Measurements from ENCODE around the gene SCAMP1.

The SCAMP1 gene

GRCh38 chr5:78359831-78360673, at the start of gene SCAMP1:
Gene SCAMP1 (plus strand): TSS chr5:78360617. CDS start chr5:78360672, 55 bp downstream.
- peaks cover 55% of the 10 kb centered on the region for H3K4me1 Mint-ChIP-seq (ENCODE audit: low read depth)
- H3K4me3 Mint-ChIP-seq = peak within 1 kb of the TSS; percentile 94
- H3K27me3 Mint-ChIP-seq = no peaks in the 10 kb centered on the region
- H3K36me3 Mint-ChIP-seq = peaks cover 2% of the 10 kb centered on the region
- no peaks in the 10 kb centered on the region for H3K9me3 Mint-ChIP-seq (ENCODE audit: low read depth)
- H3K27ac Mint-ChIP-seq = peak within 1 kb of the TSS; percentile 98

GRCh38 chr5:78317515-78317914, 42.9 kb upstream of the SCAMP1 start:
- Mint-ChIP-seq H3K4me1 (ENCODE audit: low read depth) (no peaks in the 10 kb centered on the region), H3K36me3 (peaks cover 2% of the 10 kb centered on the region), H3K4me3 (no peak overlapping the region), H3K27me3 (peaks cover 7% of the 10 kb centered on the region), H3K9me3 (ENCODE audit: low read depth) (no peaks in the 10 kb centered on the region), H3K27ac (no peak overlapping the region)

GRCh38 chr5:78318337-78318736, 42.1 kb upstream of the SCAMP1 start:
- no peak overlapping the region for H3K4me3 Mint-ChIP-seq
- H3K27ac Mint-ChIP-seq = no peak overlapping the region
- no peaks in the 10 kb centered on the region for H3K4me1 Mint-ChIP-seq (ENCODE audit: low read depth)
- H3K9me3 Mint-ChIP-seq (ENCODE audit: low read depth) = no peaks in the 10 kb centered on the region
- H3K27me3 Mint-ChIP-seq = peaks cover 7% of the 10 kb centered on the region
- H3K36me3 Mint-ChIP-seq = peaks cover 2% of the 10 kb centered on the region

GRCh38 chr5:78320401-78320800, 40.0 kb upstream of the SCAMP1 start:
- H3K27me3 Mint-ChIP-seq = peaks cover 5% of the 10 kb centered on the region
- no peak overlapping the region for H3K27ac Mint-ChIP-seq
- H3K36me3 Mint-ChIP-seq = no peaks in the 10 kb centered on the region
- no peaks in the 10 kb centered on the region for H3K4me1 Mint-ChIP-seq (ENCODE audit: low read depth)
- H3K9me3 Mint-ChIP-seq (ENCODE audit: low read depth) = no peaks in the 10 kb centered on the region
- no peak overlapping the region for H3K4me3 Mint-ChIP-seq

- H3K4me3 Mint-ChIP-seq = no peak overlapping the region
- no peaks in the 10 kb centered on the region for H3K36me3 Mint-ChIP-seq
- no peaks in the 10 kb centered on the region for H3K4me1 Mint-ChIP-seq (ENCODE audit: low read depth)
- H3K27ac Mint-ChIP-seq = no peak overlapping the region
- peaks cover 5% of the 10 kb centered on the region for H3K27me3 Mint-ChIP-seq
- no peaks in the 10 kb centered on the region for H3K9me3 Mint-ChIP-seq (ENCODE audit: low read depth)
These were observed 37.2 kb upstream of the SCAMP1 start for GRCh38 chr5:78323241-78323640.

- Mint-ChIP-seq H3K36me3 (no peaks in the 10 kb centered on the region), H3K27me3 (peaks cover 10% of the 10 kb centered on the region), H3K9me3 (ENCODE audit: low read depth) (no peaks in the 10 kb centered on the region), H3K27ac (no peak overlapping the region), H3K4me3 (no peak overlapping the region), H3K4me1 (ENCODE audit: low read depth) (no peaks in the 10 kb centered on the region)
These were observed 33.5 kb upstream of the SCAMP1 start for GRCh38 chr5:78326930-78327329.

GRCh38 chr5:78327761-78328510, 32.5 kb upstream of the SCAMP1 start:
- Mint-ChIP-seq H3K36me3 (no peaks in the 10 kb centered on the region), H3K27ac (no peak overlapping the region), H3K4me1 (ENCODE audit: low read depth) (no peaks in the 10 kb centered on the region), H3K4me3 (no peak overlapping the region), H3K9me3 (ENCODE audit: low read depth) (no peaks in the 10 kb centered on the region), H3K27me3 (peaks cover 10% of the 10 kb centered on the region)

GRCh38 chr5:78328585-78329173, 31.7 kb upstream of the SCAMP1 start:
- no peaks in the 10 kb centered on the region for H3K4me1 Mint-ChIP-seq (ENCODE audit: low read depth)
- H3K27me3 Mint-ChIP-seq = peaks cover 10% of the 10 kb centered on the region
- no peak overlapping the region for H3K27ac Mint-ChIP-seq
- H3K36me3 Mint-ChIP-seq = no peaks in the 10 kb centered on the region
- H3K4me3 Mint-ChIP-seq = no peak overlapping the region
- H3K9me3 Mint-ChIP-seq (ENCODE audit: low read depth) = no peaks in the 10 kb centered on the region

GRCh38 chr5:78331523-78332080, 28.8 kb upstream of the SCAMP1 start:
- Mint-ChIP-seq H3K4me1 (ENCODE audit: low read depth) (no peaks in the 10 kb centered on the region), H3K4me3 (no peak overlapping the region), H3K36me3 (no peaks in the 10 kb centered on the region), H3K27ac (no peak overlapping the region), H3K27me3 (peaks cover 5% of the 10 kb centered on the region), H3K9me3 (ENCODE audit: low read depth) (no peaks in the 10 kb centered on the region)

GRCh38 chr5:78334811-78335210, 25.6 kb upstream of the SCAMP1 start:
- no peaks in the 10 kb centered on the region for H3K4me1 Mint-ChIP-seq (ENCODE audit: low read depth)
- H3K27ac Mint-ChIP-seq = no peak overlapping the region
- peaks cover 6% of the 10 kb centered on the region for H3K9me3 Mint-ChIP-seq (ENCODE audit: low read depth)
- H3K27me3 Mint-ChIP-seq = peaks cover 13% of the 10 kb centered on the region
- no peak overlapping the region for H3K4me3 Mint-ChIP-seq
- peaks cover 6% of the 10 kb centered on the region for H3K36me3 Mint-ChIP-seq

- Mint-ChIP-seq H3K27me3 (peaks cover 17% of the 10 kb centered on the region), H3K4me1 (ENCODE audit: low read depth) (no peaks in the 10 kb centered on the region), H3K9me3 (ENCODE audit: low read depth) (peaks cover 6% of the 10 kb centered on the region), H3K36me3 (peaks cover 8% of the 10 kb centered on the region), H3K4me3 (no peak overlapping the region), H3K27ac (no peak overlapping the region)
These were observed 24.4 kb upstream of the SCAMP1 start for GRCh38 chr5:78335976-78336375.

GRCh38 chr5:78336698-78337097, 23.7 kb upstream of the SCAMP1 start:
- Mint-ChIP-seq H3K27me3 (peaks cover 12% of the 10 kb centered on the region), H3K4me3 (no peak overlapping the region), H3K9me3 (ENCODE audit: low read depth) (peaks cover 6% of the 10 kb centered on the region), H3K36me3 (peaks cover 8% of the 10 kb centered on the region), H3K4me1 (ENCODE audit: low read depth) (no peaks in the 10 kb centered on the region), H3K27ac (no peak overlapping the region)

GRCh38 chr5:78339617-78340436, 20.6 kb upstream of the SCAMP1 start:
- Mint-ChIP-seq H3K9me3 (ENCODE audit: low read depth) (peaks cover 6% of the 10 kb centered on the region), H3K27me3 (peaks cover 13% of the 10 kb centered on the region), H3K4me3 (no peak overlapping the region)

GRCh38 chr5:78341440-78341839, 19.0 kb upstream of the SCAMP1 start:
- H3K27ac Mint-ChIP-seq = no peak overlapping the region
- no peak overlapping the region for H3K4me3 Mint-ChIP-seq
- peaks cover 8% of the 10 kb centered on the region for H3K36me3 Mint-ChIP-seq
- no peaks in the 10 kb centered on the region for H3K4me1 Mint-ChIP-seq (ENCODE audit: low read depth)
- peaks cover 6% of the 10 kb centered on the region for H3K9me3 Mint-ChIP-seq (ENCODE audit: low read depth)
- peaks cover 18% of the 10 kb centered on the region for H3K27me3 Mint-ChIP-seq

More at GRCh38 chr5:78339617-78340436, 20.6 kb upstream of the SCAMP1 start:
- H3K36me3 Mint-ChIP-seq = peaks cover 8% of the 10 kb centered on the region
- no peaks in the 10 kb centered on the region for H3K4me1 Mint-ChIP-seq (ENCODE audit: low read depth)
- no peak overlapping the region for H3K27ac Mint-ChIP-seq
